BE2C (cell line): ENCODE measurements around the gene VPS54. TPM values are rescaled to one million over a fixed set of nuclear protein-coding genes. Genes with fewer than 3 reads are reported as not detected.
A peak's percentile ranks its signal among the peaks of the same experiment; 100 is the strongest.

Experiments
- DNase-seq: peaks from one replicate; pipeline ENCODE4 v3.0.0-alpha.2; 2020
- H3K27me3 ChIP-seq: fragments of 250-450 bp; sonication (Bioruptor Pico); 2 replicates; pipeline ENCODE4 v1.5.1; 2020; ENCODE audit warnings: mild to moderate bottlenecking
- H3K36me3 ChIP-seq: fragments of 250-450 bp; sonication (Bioruptor Pico); 2 replicates; pipeline ENCODE4 v1.5.1; 2020; ENCODE audit warnings: mild to moderate bottlenecking
- H3K4me1 ChIP-seq: fragments of 250-450 bp; sonication (Bioruptor Pico); 2 replicates; pipeline ENCODE4 v1.5.1; 2020
- H3K4me3 ChIP-seq: 2 replicates; pipeline ENCODE4 v1.5.1; 2011; ENCODE audit warnings: low read depth, low read length
- H3K9me3 ChIP-seq: fragments of 250-450 bp; sonication (Bioruptor Pico); 2 replicates; pipeline ENCODE4 v1.5.1; 2020
- polyA plus RNA-seq: library from polyadenylated mRNA; unstranded; fragments of >200 nt; gene quantifications from one replicate; pipeline ENCODE4 v1.2.1, GENCODE V29; 2012; ENCODE audit warnings: low read depth, missing spikeins; ENCODE audit not compliant: insufficient read length, insufficient read depth
- TF ChIP-seq, protein P1 (sequence below): IDR thresholded peaks from 2 replicates; pipeline ENCODE4 v1.5.1; 2012; ENCODE audit warnings: mild to moderate bottlenecking, low read depth, low read length

Gene VPS54, protein sequence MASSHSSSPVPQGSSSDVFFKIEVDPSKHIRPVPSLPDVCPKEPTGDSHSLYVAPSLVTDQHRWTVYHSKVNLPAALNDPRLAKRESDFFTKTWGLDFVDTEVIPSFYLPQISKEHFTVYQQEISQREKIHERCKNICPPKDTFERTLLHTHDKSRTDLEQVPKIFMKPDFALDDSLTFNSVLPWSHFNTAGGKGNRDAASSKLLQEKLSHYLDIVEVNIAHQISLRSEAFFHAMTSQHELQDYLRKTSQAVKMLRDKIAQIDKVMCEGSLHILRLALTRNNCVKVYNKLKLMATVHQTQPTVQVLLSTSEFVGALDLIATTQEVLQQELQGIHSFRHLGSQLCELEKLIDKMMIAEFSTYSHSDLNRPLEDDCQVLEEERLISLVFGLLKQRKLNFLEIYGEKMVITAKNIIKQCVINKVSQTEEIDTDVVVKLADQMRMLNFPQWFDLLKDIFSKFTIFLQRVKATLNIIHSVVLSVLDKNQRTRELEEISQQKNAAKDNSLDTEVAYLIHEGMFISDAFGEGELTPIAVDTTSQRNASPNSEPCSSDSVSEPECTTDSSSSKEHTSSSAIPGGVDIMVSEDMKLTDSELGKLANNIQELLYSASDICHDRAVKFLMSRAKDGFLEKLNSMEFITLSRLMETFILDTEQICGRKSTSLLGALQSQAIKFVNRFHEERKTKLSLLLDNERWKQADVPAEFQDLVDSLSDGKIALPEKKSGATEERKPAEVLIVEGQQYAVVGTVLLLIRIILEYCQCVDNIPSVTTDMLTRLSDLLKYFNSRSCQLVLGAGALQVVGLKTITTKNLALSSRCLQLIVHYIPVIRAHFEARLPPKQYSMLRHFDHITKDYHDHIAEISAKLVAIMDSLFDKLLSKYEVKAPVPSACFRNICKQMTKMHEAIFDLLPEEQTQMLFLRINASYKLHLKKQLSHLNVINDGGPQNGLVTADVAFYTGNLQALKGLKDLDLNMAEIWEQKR
- 10.3 TPM for polyA plus RNA-seq

DNA sequence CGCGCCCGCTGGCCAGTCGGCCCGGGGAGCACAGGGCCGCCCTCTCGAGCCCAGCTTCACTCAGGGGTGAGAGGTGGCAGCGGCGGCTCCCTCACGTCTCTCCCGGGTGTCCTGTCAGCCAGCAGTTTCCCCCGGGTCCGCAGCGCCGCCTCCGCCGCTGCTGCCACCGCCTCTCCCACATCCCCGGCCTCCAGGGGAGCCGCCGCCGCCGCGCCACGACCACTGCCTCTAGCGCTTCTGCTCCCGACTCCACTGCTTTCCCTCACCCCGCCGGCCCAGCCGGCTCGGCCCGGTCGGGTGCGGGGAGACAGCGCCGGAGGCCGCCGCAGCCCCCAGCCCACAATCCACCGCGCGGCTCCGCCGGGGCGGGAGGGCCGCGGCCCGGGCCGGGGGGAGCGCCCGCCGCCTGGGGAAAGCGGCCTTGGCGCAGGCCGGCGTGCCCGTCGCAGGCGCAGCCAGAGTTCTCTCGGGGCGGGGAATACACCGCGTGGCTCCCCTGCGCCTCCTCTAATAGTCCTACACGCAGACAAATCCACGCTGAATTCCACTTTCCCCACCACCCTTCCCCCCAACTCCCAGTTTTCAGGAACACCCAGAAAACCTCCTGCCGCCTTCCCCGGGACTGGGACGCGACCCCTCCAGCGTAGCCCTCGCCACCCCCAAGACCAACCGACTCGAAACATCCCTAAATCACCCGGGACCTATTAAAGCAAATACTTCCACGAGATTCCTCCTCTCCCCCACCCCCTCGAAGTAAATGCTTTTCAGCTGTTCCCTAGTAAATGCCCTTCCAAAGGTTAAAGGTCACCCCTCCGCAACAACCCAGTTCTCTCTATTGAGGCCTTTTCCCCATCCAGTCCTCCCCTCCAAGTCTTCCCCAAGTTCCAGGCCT is at the start of gene VPS54:
Gene VPS54 (minus strand): TSS at position 346 of the 892 bp plus-strand sequence. CDS start 35,429 bp downstream, outside the sequence.
- H3K9me3 ChIP-seq = no peaks in the 10 kb centered on the region
- peak; percentile 62 for DNase-seq
- no peaks in the 10 kb centered on the region for H3K27me3 ChIP-seq
- TF ChIP-seq, protein P1, sequence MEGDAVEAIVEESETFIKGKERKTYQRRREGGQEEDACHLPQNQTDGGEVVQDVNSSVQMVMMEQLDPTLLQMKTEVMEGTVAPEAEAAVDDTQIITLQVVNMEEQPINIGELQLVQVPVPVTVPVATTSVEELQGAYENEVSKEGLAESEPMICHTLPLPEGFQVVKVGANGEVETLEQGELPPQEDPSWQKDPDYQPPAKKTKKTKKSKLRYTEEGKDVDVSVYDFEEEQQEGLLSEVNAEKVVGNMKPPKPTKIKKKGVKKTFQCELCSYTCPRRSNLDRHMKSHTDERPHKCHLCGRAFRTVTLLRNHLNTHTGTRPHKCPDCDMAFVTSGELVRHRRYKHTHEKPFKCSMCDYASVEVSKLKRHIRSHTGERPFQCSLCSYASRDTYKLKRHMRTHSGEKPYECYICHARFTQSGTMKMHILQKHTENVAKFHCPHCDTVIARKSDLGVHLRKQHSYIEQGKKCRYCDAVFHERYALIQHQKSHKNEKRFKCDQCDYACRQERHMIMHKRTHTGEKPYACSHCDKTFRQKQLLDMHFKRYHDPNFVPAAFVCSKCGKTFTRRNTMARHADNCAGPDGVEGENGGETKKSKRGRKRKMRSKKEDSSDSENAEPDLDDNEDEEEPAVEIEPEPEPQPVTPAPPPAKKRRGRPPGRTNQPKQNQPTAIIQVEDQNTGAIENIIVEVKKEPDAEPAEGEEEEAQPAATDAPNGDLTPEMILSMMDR = no peak
- peak within 1 kb of the TSS; percentile 88 for H3K4me3 ChIP-seq
- no peaks in the 10 kb centered on the region for H3K36me3 ChIP-seq
- no peaks in the 10 kb centered on the region for H3K4me1 ChIP-seq

DNA sequence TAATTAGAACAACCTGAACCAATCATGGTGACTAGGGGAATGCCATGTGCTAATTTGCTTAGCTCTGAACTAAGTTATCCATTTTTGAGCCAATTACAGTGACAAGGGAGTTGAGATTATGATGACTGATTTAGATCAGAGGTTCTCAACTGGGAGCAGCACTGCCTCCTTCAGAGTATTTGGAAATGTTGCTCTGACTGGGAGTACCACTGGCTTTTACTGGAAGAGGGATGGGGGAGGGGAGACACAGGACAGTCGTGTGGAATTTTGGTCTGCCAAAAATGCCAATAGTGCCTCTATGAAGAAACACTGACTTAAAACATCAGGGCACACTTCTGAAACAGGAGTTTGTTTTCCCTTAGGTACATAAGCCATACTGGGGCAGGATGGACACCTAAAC is 48.1 kb upstream of the VPS54 start:
- no peak for DNase-seq
- Histone ChIP-seq H3K36me3 (no peaks in the 10 kb centered on the region), H3K4me1 (no peaks in the 10 kb centered on the region), H3K27me3 (no peaks in the 10 kb centered on the region), H3K9me3 (no peaks in the 10 kb centered on the region), H3K4me3 (no peak overlapping the region)
- TF ChIP-seq, protein P1 = no peak

DNA sequence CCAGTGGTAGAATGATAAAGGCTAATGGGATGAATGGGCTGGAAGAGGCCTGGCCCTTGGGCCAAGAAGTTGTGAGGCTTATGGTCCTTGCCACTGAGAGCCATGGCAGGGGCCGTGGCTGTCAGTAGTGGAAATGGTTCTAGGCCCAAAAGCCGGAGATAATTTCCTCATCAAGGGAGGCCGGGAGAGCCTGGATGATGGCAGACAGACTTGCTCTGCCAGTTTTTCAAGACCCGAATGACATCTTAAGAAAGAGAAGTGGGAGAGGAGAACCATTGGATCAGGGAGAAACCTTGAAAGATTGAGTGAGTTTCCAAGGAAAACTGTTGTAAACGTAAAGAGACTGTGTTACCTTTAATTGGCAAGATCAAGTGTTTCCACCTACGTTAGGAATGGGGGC is 46.3 kb upstream of the VPS54 start:
- TF ChIP-seq, protein P1 = no peak
- DNase-seq = no peak
- Histone ChIP-seq H3K4me3 (no peak overlapping the region), H3K4me1 (no peaks in the 10 kb centered on the region), H3K36me3 (no peaks in the 10 kb centered on the region), H3K9me3 (no peaks in the 10 kb centered on the region), H3K27me3 (no peaks in the 10 kb centered on the region)

DNA sequence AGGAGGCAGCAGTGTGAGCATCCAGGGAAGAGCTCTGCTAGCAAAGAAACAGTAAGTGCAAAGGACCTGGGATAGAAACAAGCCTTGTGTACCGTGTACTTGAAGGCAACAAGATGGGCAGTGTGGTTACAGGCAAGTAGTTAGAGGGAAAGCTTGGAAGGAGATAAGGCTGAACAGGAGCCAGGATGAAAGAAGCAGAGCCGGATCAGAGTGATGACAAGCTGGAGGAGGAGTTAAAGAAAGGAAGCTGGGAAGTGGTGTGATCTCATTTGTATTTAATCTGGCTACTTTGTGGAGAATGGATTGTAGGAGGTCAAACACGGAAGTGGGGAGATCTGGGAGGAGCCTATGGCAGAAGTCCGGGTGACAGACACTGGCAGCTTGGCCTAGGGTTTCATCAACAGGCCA is 44.7 kb upstream of the VPS54 start:
- no peak for DNase-seq
- Histone ChIP-seq H3K4me3 (no peak overlapping the region), H3K4me1 (no peaks in the 10 kb centered on the region), H3K27me3 (no peaks in the 10 kb centered on the region), H3K9me3 (no peaks in the 10 kb centered on the region), H3K36me3 (no peaks in the 10 kb centered on the region)
- TF ChIP-seq, protein P1 = no peak

DNA sequence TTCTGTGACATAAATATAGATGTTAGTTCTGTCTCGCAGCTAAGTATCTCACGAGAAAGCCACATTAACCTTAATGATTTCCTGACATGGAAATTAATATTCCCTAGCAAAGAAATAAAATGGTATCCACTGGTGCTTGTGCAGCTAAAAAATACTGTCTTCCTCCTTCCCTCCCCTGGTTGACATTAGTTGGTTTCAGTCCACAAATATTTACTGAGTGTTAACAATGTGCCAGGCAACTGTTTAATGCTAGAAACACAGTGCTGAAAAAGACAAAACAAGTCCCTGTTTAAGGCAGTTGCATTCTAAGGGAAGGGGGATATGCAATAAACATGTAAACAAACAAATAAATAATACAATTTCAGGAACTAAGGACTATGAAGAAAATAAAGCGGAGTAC is 44.2 kb upstream of the VPS54 start:
- DNase-seq = no peak
- TF ChIP-seq, protein P1 = no peak
- Histone ChIP-seq H3K27me3 (no peaks in the 10 kb centered on the region), H3K4me3 (no peak overlapping the region), H3K9me3 (no peaks in the 10 kb centered on the region), H3K4me1 (no peaks in the 10 kb centered on the region), H3K36me3 (no peaks in the 10 kb centered on the region)
